Upper lobe of left lung (tissue), 4 donors: ENCODE results near the gene MYL4.

Experiments used
- CTCF ChIP-seq, 6 experiments: fragments of 450-650 bp in 4 of 6; fragments of 200-600 bp in 2 of 6; sonication (generic) in 2 of 6; IDR thresholded peaks; one replicate each; pipeline ENCODE4 v1.5.1; 2016 to 2019; ENCODE audit warnings: antibody characterized with exemption in 6 of 6
- EP300 ChIP-seq, 4 donors: sonication (generic); formaldehyde crosslinking; IDR thresholded peaks; one replicate each; pipeline ENCODE4 v1.5.1; 2017; ENCODE audit warnings: antibody characterized with exemption in 4 of 4, control low read depth in 2 of 4
- POLR2A ChIP-seq, 4 donors: fragments of 450-650 bp; IDR thresholded peaks; one replicate each; pipeline ENCODE4 v1.5.1; 2016 to 2017; ENCODE audit warnings: antibody characterized with exemption in 4 of 4, mild to moderate bottlenecking in 2 of 4
- POLR2AphosphoS5 ChIP-seq, 2 donors: sonication (generic); formaldehyde crosslinking; IDR thresholded peaks; one replicate each; pipeline ENCODE4 v1.5.1; 2017; ENCODE audit warnings: antibody characterized with exemption in 2 of 2

DNA sequence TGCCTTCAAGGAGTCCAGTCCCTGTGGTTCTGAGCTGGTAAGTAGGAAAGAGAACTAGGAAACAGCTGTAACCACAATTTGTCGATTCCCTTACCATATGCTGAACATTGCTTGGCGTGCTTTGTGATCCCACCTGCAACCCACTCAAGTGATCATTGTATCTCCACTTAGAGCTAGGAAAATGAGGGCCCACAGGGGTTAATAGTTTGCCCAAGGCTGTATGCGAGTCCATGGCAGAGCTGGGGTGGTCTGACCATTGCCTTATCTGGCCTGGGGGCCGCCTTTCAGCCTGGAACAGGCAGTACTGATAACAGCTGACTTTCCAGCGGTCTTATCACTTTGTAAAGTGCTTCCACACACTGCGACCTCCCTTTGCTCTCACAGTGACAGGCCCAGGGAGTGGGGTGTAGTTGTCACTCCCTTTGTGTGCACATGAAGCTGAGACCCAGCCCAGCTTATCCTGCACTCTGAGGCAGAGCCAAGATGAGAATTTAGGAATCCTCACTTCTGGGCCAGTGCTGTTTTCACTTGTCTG, 9.8 kb downstream of the MYL4 start:
- TF ChIP-seq CTCF (IDR thresholded peaks at IDR 0.05) (no peak), EP300 (IDR thresholded peaks at IDR 0.05) (no peak), POLR2A (IDR thresholded peaks at IDR 0.05) (no peak), POLR2AphosphoS5 (IDR thresholded peaks at IDR 0.05) (no peak)
